Measurements from ENCODE around the gene GTF2IRD1. TPM values are rescaled to one million over a fixed set of nuclear protein-coding genes. Genes with fewer than 3 reads are reported as not detected.

GTF2IRD1 gene
- total RNA-seq, 4 donors from 2014 or later = 3.9 to 18.1 (median 11.0) TPM

GRCh38 chr7:74519395-74519794 is 65.7 kb downstream of the GTF2IRD1 start:
- TF ChIP-seq, protein P1, sequence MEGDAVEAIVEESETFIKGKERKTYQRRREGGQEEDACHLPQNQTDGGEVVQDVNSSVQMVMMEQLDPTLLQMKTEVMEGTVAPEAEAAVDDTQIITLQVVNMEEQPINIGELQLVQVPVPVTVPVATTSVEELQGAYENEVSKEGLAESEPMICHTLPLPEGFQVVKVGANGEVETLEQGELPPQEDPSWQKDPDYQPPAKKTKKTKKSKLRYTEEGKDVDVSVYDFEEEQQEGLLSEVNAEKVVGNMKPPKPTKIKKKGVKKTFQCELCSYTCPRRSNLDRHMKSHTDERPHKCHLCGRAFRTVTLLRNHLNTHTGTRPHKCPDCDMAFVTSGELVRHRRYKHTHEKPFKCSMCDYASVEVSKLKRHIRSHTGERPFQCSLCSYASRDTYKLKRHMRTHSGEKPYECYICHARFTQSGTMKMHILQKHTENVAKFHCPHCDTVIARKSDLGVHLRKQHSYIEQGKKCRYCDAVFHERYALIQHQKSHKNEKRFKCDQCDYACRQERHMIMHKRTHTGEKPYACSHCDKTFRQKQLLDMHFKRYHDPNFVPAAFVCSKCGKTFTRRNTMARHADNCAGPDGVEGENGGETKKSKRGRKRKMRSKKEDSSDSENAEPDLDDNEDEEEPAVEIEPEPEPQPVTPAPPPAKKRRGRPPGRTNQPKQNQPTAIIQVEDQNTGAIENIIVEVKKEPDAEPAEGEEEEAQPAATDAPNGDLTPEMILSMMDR (IDR thresholded peaks at IDR 0.05) = no peak
- no peak for DNase-seq (ENCODE audit: low spot score)
- ATAC-seq (ENCODE audit: low FRiP score) = no peak

- TF ChIP-seq, protein P1 (IDR thresholded peaks at IDR 0.05) = no peak
- no peak for ATAC-seq (ENCODE audit: low FRiP score)
- no peak for DNase-seq (ENCODE audit: low spot score)
Observed at GRCh38 chr7:74521855-74522254, 68.1 kb downstream of the GTF2IRD1 start.

- TF ChIP-seq, protein P1 (IDR thresholded peaks at IDR 0.05) = no peak
- ATAC-seq (ENCODE audit: low FRiP score) (no peak), DNase-seq (ENCODE audit: low spot score) (no peak)
Observed at GRCh38 chr7:74522281-74522905, 68.7 kb downstream of the GTF2IRD1 start.

DNA sequence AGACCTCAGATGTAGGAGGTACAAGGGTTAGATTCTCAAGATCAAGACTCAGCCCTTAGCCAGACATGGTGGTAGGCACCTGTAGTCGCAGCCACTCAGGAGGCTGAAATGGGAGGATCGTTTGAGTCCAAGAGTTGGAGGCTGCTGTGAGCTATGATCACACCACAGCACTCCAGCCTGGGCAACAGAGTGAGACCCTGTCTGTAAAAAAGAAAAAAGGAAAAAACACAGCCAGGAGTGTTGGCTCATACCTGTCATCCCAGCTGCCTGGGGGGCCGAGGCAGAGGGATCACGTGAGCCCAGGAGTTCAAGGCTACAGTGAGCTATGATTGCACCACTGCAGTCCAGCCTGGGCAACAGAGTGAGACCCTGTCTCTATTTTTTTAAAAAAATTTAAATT is 69.3 kb downstream of the GTF2IRD1 start:
- DNase-seq (ENCODE audit: low spot score) (no peak), ATAC-seq (ENCODE audit: low FRiP score) (no peak)
- TF ChIP-seq, protein P1 (IDR thresholded peaks at IDR 0.05) = no peak

DNA sequence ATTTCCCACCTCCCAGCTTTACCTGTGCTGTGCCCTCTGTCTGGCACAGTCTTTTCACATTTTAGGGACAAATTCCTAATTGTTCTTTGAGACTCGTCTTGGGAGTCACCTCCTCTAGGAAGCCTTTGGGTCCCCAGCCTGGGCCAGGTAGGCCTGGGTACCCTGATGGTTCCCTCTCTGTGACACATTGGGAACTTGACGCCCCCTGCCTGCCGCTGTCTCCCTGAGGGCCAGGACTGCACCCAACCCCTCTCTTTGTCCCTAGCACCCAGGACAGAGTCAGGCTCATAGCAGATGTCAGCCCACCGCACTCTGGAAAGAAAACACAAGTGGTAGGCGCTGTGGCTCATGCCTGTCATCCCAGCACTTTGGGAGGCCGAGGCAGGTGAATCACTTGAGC is 71.4 kb downstream of the GTF2IRD1 start:
- ATAC-seq (ENCODE audit: low FRiP score) (no peak), DNase-seq (ENCODE audit: low spot score) (no peak)
- TF ChIP-seq, protein P1 (IDR thresholded peaks at IDR 0.05) = no peak

- ATAC-seq (ENCODE audit: low FRiP score) = no peak
- TF ChIP-seq, protein P1 (IDR thresholded peaks at IDR 0.05) = no peak
- DNase-seq (ENCODE audit: low spot score) = no peak
Observed at GRCh38 chr7:74525881-74526280, 72.2 kb downstream of the GTF2IRD1 start.

DNA sequence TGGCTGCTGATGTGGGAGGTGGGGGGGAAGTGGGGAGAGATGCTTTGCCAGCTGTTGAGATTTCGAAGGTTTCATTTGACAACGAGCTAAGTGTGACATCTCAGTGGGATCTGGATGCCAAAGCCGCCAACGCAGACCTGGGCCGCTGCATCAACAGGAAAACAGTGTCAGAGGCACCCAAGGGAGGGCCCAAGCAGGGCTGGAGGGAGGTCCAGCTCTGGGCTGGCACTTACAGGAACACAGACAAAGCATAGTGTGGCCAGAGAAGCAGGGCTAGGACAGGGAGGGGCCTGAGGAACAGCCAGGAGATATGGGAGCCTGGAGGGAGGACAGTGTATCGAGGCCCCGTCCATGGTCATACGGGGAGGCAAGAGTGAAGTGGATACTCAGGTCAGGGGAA is 73.1 kb downstream of the GTF2IRD1 start:
- TF ChIP-seq, protein P1 (IDR thresholded peaks at IDR 0.05) = no peak
- DNase-seq (ENCODE audit: low spot score) = no peak
- ATAC-seq (ENCODE audit: low FRiP score) = no peak
